Prostate gland (tissue), 2 donors: Measurements from ENCODE around the gene ACTG2. TPM values are rescaled to one million over a fixed set of nuclear protein-coding genes. Genes with fewer than 3 reads are reported as not detected.
"Not testable (repeated sequence)": the region's sequence is repeated elsewhere in the genome, so short reads cannot be mapped to it uniquely, and the experiment has no call there.

Experiments used
- DNase-seq: peaks from one replicate; pipeline ENCODE4 v3.0.0-alpha.2; 2019; ENCODE audit warnings: low spot score
- H3K27ac ChIP-seq, 2 donors: fragments of 200-600 bp; sonication (generic); 2 replicates each; pipeline ENCODE4 v1.5.1; 2017 to 2019
- H3K27me3 ChIP-seq: fragments of 200-600 bp; sonication (generic); replicated peaks from 2 replicates; pipeline ENCODE4 v1.5.1; 2019; ENCODE audit not compliant: insufficient read depth
- H3K36me3 ChIP-seq, 2 donors: fragments of 200-600 bp; sonication (generic); 1 replicate in 1 of 2; 2 replicates in 1 of 2; pipeline versions ENCODE4 v1.5.1 to v1.8.1; 2017 to 2019
- H3K4me1 ChIP-seq: fragments of 200-600 bp; sonication (generic); replicated peaks from 2 replicates; pipeline ENCODE4 v1.5.1; 2019
- H3K4me3 ChIP-seq, 2 donors: fragments of 200-600 bp; sonication (generic); 2 replicates each; pipeline ENCODE4 v1.5.1; 2017 to 2019
- H3K9me3 ChIP-seq: fragments of 200-600 bp; sonication (generic); 2 replicates; pipeline ENCODE4 v1.5.1; 2017
- CTCF ChIP-seq, 4 experiments: fragments of 200-600 bp in 2 of 4; fragments of 450-650 bp in 2 of 4; sonication (generic) in 2 of 4; IDR thresholded peaks; 1 replicate in 3 of 4; 2 replicates in 1 of 4; pipeline ENCODE4 v1.5.1; 2016 to 2019; ENCODE audit warnings: antibody characterized with exemption in 4 of 4, mild to moderate bottlenecking in 2 of 4, moderate library complexity in 2 of 4
- POLR2A ChIP-seq: fragments of 450-650 bp; IDR thresholded peaks from one replicate; pipeline ENCODE4 v1.6.1; 2016; ENCODE audit warnings: antibody characterized with exemption, mild to moderate bottlenecking
- POLR2AphosphoS5 ChIP-seq: sonication (generic); formaldehyde crosslinking; IDR thresholded peaks from one replicate; pipeline ENCODE4 v1.6.1; 2017; ENCODE audit warnings: antibody characterized with exemption
- WGBS: methylation state at CpG from one replicate; pipeline ENCODE4 v1.1.5; 2018; 5-methylcytosine and 5-hydroxymethylcytosine counted together
- intact Hi-C: fragments of 100-400 bp; cut with DNase I; formaldehyde crosslinking; loops from one replicate; pipeline ENCODE4 v1.14.2; 2022
- total RNA-seq, 2 donors: library from RNA; depleted of rRNA; stranded (reverse); fragments of >200 nt; gene quantifications; one replicate each; pipeline ENCODE4 v1.1.0, GENCODE V29; 2016

The ACTG2 gene
- total RNA-seq, 2 donors from 2014 or later: 1,031 to 1,176 TPM

- Histone ChIP-seq H3K4me3 (no peak overlapping the region), H3K27me3 (no peaks in the 10 kb centered on the region), H3K36me3 (peaks cover 6 to 8% of the 10 kb centered on the region in 2 donors), H3K9me3 (no peaks in the 10 kb centered on the region), H3K4me1 (peaks cover 11% of the 10 kb centered on the region), H3K27ac (peak overlapping the region in 1 of 2 donors; percentile 86)
- intact Hi-C loops: no loop called here
- WGBS: 89% methylated on average over 9 of the region's 9 CpGs
- DNase-seq: no peak
- no peak for TF ChIP-seq POLR2AphosphoS5
- no peak for TF ChIP-seq CTCF (IDR thresholded peaks at IDR 0.05)
- no peak for TF ChIP-seq POLR2A
Observed at GRCh38 chr2:73868204-73868978, 24.4 kb upstream of the ACTG2 start.

GRCh38 chr2:73870084-73870483 is 22.7 kb upstream of the ACTG2 start:
- no peaks in the 10 kb centered on the region for H3K27me3 ChIP-seq
- H3K9me3 ChIP-seq: no peaks in the 10 kb centered on the region
- TF ChIP-seq POLR2AphosphoS5: peak; percentile 66
- no peak for TF ChIP-seq CTCF (IDR thresholded peaks at IDR 0.05)
- TF ChIP-seq POLR2A: no peak
- H3K27ac ChIP-seq: peak overlapping the region; percentile 70 to 86
- DNase-seq: peak; percentile 64
- H3K4me1 ChIP-seq: peaks cover 11% of the 10 kb centered on the region
- no peak overlapping the region for H3K4me3 ChIP-seq
- intact Hi-C loops: loop anchor here (5.0 kb wide), 1 partner anchor 33 kb away; no protein-coding TSS in a partner anchor
- H3K36me3 ChIP-seq: no peaks in the 10 kb centered on the region
- 17% methylated on average over 4 of the region's 4 CpGs for WGBS

GRCh38 chr2:73877071-73877802 is 15.6 kb upstream of the ACTG2 start:
- H3K27ac ChIP-seq: peak overlapping the region; percentile 73 to 86
- H3K4me1 ChIP-seq: peaks cover 21% of the 10 kb centered on the region
- intact Hi-C loops: no loop called here
- no peaks in the 10 kb centered on the region for H3K27me3 ChIP-seq
- H3K36me3 ChIP-seq: no peaks in the 10 kb centered on the region
- peak; percentile 56 for DNase-seq
- H3K9me3 ChIP-seq: no peaks in the 10 kb centered on the region
- TF ChIP-seq POLR2A (no peak), CTCF (IDR thresholded peaks at IDR 0.05) (no peak), POLR2AphosphoS5 (peak; percentile 83)
- H3K4me3 ChIP-seq: no peak overlapping the region
- WGBS: 12% methylated on average over 9 of the region's 9 CpGs

GRCh38 chr2:73877984-73878383 is 14.8 kb upstream of the ACTG2 start:
- 85% methylated on average over 5 of the region's 5 CpGs for WGBS
- peaks cover 21% of the 10 kb centered on the region for H3K4me1 ChIP-seq
- H3K27me3 ChIP-seq, intact Hi-C loops, H3K9me3 ChIP-seq, H3K4me3 ChIP-seq, DNase-seq, H3K36me3 ChIP-seq: not testable (repeated sequence)
- H3K27ac ChIP-seq: peak overlapping the region; percentile 73 to 86

GRCh38 chr2:73885406-73885805 is 7.4 kb upstream of the ACTG2 start:
- intact Hi-C loops: no loop called here
- 63% methylated on average over 2 of the region's 2 CpGs for WGBS
- no peaks in the 10 kb centered on the region for H3K36me3 ChIP-seq
- no peak overlapping the region for H3K27ac ChIP-seq
- H3K4me1 ChIP-seq: no peaks in the 10 kb centered on the region
- H3K9me3 ChIP-seq: no peaks in the 10 kb centered on the region
- TF ChIP-seq CTCF (IDR thresholded peaks at IDR 0.05) (no peak), POLR2A (no peak), POLR2AphosphoS5 (no peak)
- no peaks in the 10 kb centered on the region for H3K27me3 ChIP-seq
- no peak for DNase-seq
- H3K4me3 ChIP-seq: no peak overlapping the region
